ENCODE data around the gene NAE1. TPM values are rescaled to one million over a fixed set of nuclear protein-coding genes. Genes with fewer than 3 reads are reported as not detected.
"Not testable (repeated sequence)": the region's sequence is repeated elsewhere in the genome, so short reads cannot be mapped to it uniquely, and the experiment has no call there.

The NAE1 gene
- total and polyA plus RNA-seq, 2 donors from 2014 or later = 37.5 to 45.6 TPM

GRCh38 chr16:66798161-66798560 is 32.6 kb downstream of the NAE1 start:
- no peaks in the 10 kb centered on the region for H3K9me3 ChIP-seq (ENCODE audit: control insufficient read depth in 2 of 3, insufficient read depth in 1 of 3, low read length in 3 of 3)
- H3K4me1 ChIP-seq (ENCODE audit: control insufficient read depth in 2 of 3, insufficient read depth in 2 of 3, low read depth in 1 of 3, low read length in 3 of 3) = no peaks in the 10 kb centered on the region
- no peak overlapping the region for H3K27ac ChIP-seq (ENCODE audit: low read depth in 2 of 2, low read length in 2 of 2)
- H3K4me3 ChIP-seq (ENCODE audit: low read length in 3 of 3) = no peak overlapping the region
- FAIRE-seq = no peak
- H3K27me3 ChIP-seq (ENCODE audit: control insufficient read depth, insufficient read depth, low read length) = no peaks in the 10 kb centered on the region
- TF ChIP-seq, protein P1, sequence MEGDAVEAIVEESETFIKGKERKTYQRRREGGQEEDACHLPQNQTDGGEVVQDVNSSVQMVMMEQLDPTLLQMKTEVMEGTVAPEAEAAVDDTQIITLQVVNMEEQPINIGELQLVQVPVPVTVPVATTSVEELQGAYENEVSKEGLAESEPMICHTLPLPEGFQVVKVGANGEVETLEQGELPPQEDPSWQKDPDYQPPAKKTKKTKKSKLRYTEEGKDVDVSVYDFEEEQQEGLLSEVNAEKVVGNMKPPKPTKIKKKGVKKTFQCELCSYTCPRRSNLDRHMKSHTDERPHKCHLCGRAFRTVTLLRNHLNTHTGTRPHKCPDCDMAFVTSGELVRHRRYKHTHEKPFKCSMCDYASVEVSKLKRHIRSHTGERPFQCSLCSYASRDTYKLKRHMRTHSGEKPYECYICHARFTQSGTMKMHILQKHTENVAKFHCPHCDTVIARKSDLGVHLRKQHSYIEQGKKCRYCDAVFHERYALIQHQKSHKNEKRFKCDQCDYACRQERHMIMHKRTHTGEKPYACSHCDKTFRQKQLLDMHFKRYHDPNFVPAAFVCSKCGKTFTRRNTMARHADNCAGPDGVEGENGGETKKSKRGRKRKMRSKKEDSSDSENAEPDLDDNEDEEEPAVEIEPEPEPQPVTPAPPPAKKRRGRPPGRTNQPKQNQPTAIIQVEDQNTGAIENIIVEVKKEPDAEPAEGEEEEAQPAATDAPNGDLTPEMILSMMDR (IDR thresholded peaks at IDR 0.05; ENCODE audit: borderline replicate concordance, extremely low read depth, insufficient read depth) = no peak
- H3K9ac ChIP-seq (ENCODE audit: low read length in 3 of 3) = no peak overlapping the region
- intact Hi-C loops (cut with DNase I) = no loop called here
- no peak for DNase-seq
- peaks cover 0 to 2% (median 0%) of the 10 kb centered on the region in 3 donors for H3K36me3 ChIP-seq (ENCODE audit: control insufficient read depth in 2 of 3, insufficient read depth in 3 of 3, low read length in 3 of 3)

DNA sequence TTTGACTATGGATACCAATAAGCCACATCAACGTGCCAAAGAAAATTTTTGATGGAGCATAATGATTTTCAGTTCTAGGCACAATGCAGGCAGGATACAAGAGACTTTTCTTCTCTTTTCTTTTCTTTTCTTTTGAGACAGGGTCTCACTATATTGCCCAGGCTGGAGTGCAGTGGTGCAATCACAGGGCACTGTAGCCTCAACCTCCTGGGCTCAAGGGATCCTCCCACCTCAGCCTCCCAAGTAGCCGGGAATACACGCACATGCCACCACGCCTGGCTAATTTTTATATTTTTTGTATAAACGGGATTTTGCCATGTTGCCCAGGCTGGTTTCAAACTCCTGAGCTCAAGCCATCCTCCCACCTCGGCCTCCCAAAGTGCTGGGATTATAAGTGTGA is 36.8 kb downstream of the NAE1 start:
- intact Hi-C loops (cut with DNase I); H3K27me3 ChIP-seq (ENCODE audit: control insufficient read depth, insufficient read depth, low read length); H3K4me1 ChIP-seq (ENCODE audit: control insufficient read depth in 2 of 3, insufficient read depth in 2 of 3, low read depth in 1 of 3, low read length in 3 of 3); FAIRE-seq; H3K36me3 ChIP-seq (ENCODE audit: control insufficient read depth in 2 of 3, insufficient read depth in 3 of 3, low read length in 3 of 3); H3K27ac ChIP-seq (ENCODE audit: low read depth in 2 of 2, low read length in 2 of 2); H3K9me3 ChIP-seq (ENCODE audit: control insufficient read depth in 2 of 3, insufficient read depth in 1 of 3, low read length in 3 of 3); H3K4me3 ChIP-seq (ENCODE audit: low read length in 3 of 3); H3K9ac ChIP-seq (ENCODE audit: low read length in 3 of 3); DNase-seq: not testable (repeated sequence)

DNA sequence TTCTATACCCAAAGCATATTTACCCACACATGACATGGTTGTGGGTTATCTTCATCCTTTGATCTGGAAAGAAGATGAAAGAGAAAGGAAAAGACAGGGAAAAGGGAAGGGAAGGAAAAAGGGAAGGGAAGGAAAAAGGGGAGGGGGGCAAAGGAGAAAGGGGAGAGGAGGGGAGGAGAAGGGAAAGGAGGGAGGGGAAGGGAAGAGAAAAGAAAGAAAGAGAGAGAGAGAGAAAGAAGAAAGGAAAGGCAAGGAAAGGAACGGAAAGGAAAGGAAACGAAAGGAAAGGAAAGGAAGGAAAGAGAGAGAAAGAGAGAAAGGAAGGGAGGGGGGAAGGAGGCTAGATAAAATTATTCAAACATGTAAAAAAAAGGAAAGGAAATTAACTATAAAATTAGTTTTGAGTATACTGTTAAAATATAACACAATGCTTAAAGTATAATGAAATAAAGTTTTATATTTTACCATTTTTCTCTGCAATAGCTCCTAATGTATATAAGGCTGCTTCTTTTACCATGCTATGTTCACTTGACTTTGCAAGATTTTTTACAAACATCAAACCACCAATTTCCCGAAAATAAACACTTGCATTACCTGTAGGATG is 40.5 kb downstream of the NAE1 start:
- DNase-seq = no peak
- no peak overlapping the region for H3K4me3 ChIP-seq (ENCODE audit: low read length in 3 of 3)
- no peaks in the 10 kb centered on the region for H3K9me3 ChIP-seq (ENCODE audit: control insufficient read depth in 2 of 3, insufficient read depth in 1 of 3, low read length in 3 of 3)
- intact Hi-C loops (cut with DNase I) = no loop called here
- no peaks in the 10 kb centered on the region for H3K36me3 ChIP-seq (ENCODE audit: control insufficient read depth in 2 of 3, insufficient read depth in 3 of 3, low read length in 3 of 3)
- H3K27ac ChIP-seq (ENCODE audit: low read depth in 2 of 2, low read length in 2 of 2) = no peak overlapping the region
- no peaks in the 10 kb centered on the region for H3K27me3 ChIP-seq (ENCODE audit: control insufficient read depth, insufficient read depth, low read length)
- no peak overlapping the region for H3K9ac ChIP-seq (ENCODE audit: low read length in 3 of 3)
- FAIRE-seq = no peak
- no peaks in the 10 kb centered on the region for H3K4me1 ChIP-seq (ENCODE audit: control insufficient read depth in 2 of 3, insufficient read depth in 2 of 3, low read depth in 1 of 3, low read length in 3 of 3)
- TF ChIP-seq, protein P1 (IDR thresholded peaks at IDR 0.05; ENCODE audit: borderline replicate concordance, extremely low read depth, insufficient read depth) = no peak

- intact Hi-C loops (cut with DNase I) = no loop called here
- H3K4me3 ChIP-seq (ENCODE audit: low read length in 3 of 3) = no peak overlapping the region
- H3K4me1 ChIP-seq (ENCODE audit: control insufficient read depth in 2 of 3, insufficient read depth in 2 of 3, low read depth in 1 of 3, low read length in 3 of 3) = no peaks in the 10 kb centered on the region
- no peaks in the 10 kb centered on the region for H3K27me3 ChIP-seq (ENCODE audit: control insufficient read depth, insufficient read depth, low read length)
- TF ChIP-seq, protein P1 (IDR thresholded peaks at IDR 0.05; ENCODE audit: borderline replicate concordance, extremely low read depth, insufficient read depth) = no peak
- H3K9me3 ChIP-seq (ENCODE audit: control insufficient read depth in 2 of 3, insufficient read depth in 1 of 3, low read length in 3 of 3) = no peaks in the 10 kb centered on the region
- H3K36me3 ChIP-seq (ENCODE audit: control insufficient read depth in 2 of 3, insufficient read depth in 3 of 3, low read length in 3 of 3) = no peaks in the 10 kb centered on the region
- no peak overlapping the region for H3K27ac ChIP-seq (ENCODE audit: low read depth in 2 of 2, low read length in 2 of 2)
- H3K9ac ChIP-seq (ENCODE audit: low read length in 3 of 3) = no peak overlapping the region
- DNase-seq (no peak), FAIRE-seq (no peak)
Measured at GRCh38 chr16:66787427-66787826, 43.3 kb downstream of the NAE1 start.

All from kidney (tissue), 14 donors.